Calu3 (cell line): Measurements from ENCODE around the gene IRF1. TPM values are rescaled to one million over a fixed set of nuclear protein-coding genes. Genes with fewer than 3 reads are reported as not detected.

Experiments used
- BruUV-seq: library from RNA; stranded (reverse); fragments of 400-500 nt; replicated peaks from 2 replicates; lab custom pipeline; 2021; lab: Mats Ljungman, UMichigan
- CTCF ChIA-PET: fragments of 300-600 bp; sonication (Branson Sonifier 250); formaldehyde crosslinking; loops from one replicate; lab custom pipeline; 2022; ENCODE audit warnings: antibody characterized with exemption; lab: Charles Lee
- DNase-seq: peaks from one replicate; pipeline ENCODE4 v3.0.0; 2022
- H3K27ac Mint-ChIP-seq: one replicate; pipeline ENCODE4 v1.8.0; 2022; ENCODE audit warnings: mixed read lengths; ENCODE audit not compliant: unreplicated experiment
- H3K27me3 Mint-ChIP-seq: one replicate; pipeline ENCODE4 v1.8.0; 2022; ENCODE audit warnings: mixed read lengths; ENCODE audit not compliant: unreplicated experiment
- H3K36me3 Mint-ChIP-seq: one replicate; pipeline ENCODE4 v1.8.0; 2022; ENCODE audit warnings: mild to moderate bottlenecking, moderate library complexity, mixed read lengths; ENCODE audit not compliant: insufficient read depth, unreplicated experiment
- H3K4me1 Mint-ChIP-seq: one replicate; pipeline ENCODE4 v1.8.0; 2022; ENCODE audit warnings: mild to moderate bottlenecking, low read depth, mixed read lengths; ENCODE audit not compliant: unreplicated experiment
- H3K4me3 Mint-ChIP-seq: one replicate; pipeline ENCODE4 v1.8.0; 2022; ENCODE audit warnings: mild to moderate bottlenecking, low read depth, moderate library complexity, mixed read lengths; ENCODE audit not compliant: unreplicated experiment
- H3K9me3 Mint-ChIP-seq: one replicate; pipeline ENCODE4 v1.8.0; 2022; ENCODE audit warnings: low read depth, mixed read lengths; ENCODE audit not compliant: unreplicated experiment
- intact Hi-C: fragments of 100-400 bp; cut with micrococcal nuclease; formaldehyde crosslinking; loops from one replicate; pipeline ENCODE4 v1.10.0; 2022; ENCODE audit not compliant: unreplicated experiment
- total RNA-seq: library from RNA; stranded (reverse); gene quantifications from 2 replicates; pipeline ENCODE4 v1.2.3, GENCODE V29; 2022
- TF ChIP-seq, protein P1 (sequence below): fragments of 200-600 bp; IDR thresholded peaks from one replicate; pipeline ENCODE4 v1.8.0; 2022; ENCODE audit warnings: antibody characterized with exemption; ENCODE audit not compliant: unreplicated experiment

The IRF1 gene
- total RNA-seq, 1 experiment from 2014 or later = 64.0 TPM

DNA sequence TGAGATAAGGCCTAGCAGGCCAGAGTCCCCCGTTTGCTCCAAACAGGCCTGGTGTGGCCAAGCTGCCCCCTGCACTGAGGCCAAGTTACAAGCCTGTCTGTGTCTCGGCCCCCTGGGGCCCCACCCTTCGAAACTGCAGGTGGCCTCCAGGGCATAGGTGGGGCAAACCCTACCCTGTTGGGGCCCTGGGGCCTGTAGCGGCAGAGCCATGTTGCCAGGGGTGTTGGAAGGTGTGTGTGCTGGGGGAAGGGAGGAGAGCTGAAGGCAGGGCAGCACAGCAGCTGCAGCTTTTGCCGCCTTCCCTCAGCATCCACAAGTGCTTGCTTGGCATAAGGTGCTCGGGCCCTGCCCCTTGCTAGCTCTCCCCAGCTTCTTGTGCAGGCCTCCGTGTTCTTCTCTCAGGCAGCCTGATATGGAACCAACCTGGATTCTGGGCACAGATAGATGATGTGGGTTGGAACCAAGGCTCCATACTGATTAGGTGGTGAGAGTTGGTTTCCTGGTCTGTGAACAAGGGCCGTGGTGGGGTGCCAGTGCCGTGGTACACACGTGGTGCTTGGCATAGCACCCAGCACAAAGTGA lies 12.7 kb downstream of the IRF1 start:
- H3K27ac Mint-ChIP-seq = no peak overlapping the region
- DNase-seq = no peak
- H3K27me3 Mint-ChIP-seq = no peaks in the 10 kb centered on the region
- H3K4me3 Mint-ChIP-seq = no peak overlapping the region
- no peaks in the 10 kb centered on the region for H3K9me3 Mint-ChIP-seq
- intact Hi-C loops = no loop called here
- CTCF ChIA-PET = interaction anchor here (0.6 kb wide), 1 partner anchor 28 kb away, joined by 3 read pairs; no protein-coding TSS in a partner anchor
- H3K36me3 Mint-ChIP-seq = peaks cover 23% of the 10 kb centered on the region
- BruUV-seq = no TSS peak
- TF ChIP-seq, protein P1, sequence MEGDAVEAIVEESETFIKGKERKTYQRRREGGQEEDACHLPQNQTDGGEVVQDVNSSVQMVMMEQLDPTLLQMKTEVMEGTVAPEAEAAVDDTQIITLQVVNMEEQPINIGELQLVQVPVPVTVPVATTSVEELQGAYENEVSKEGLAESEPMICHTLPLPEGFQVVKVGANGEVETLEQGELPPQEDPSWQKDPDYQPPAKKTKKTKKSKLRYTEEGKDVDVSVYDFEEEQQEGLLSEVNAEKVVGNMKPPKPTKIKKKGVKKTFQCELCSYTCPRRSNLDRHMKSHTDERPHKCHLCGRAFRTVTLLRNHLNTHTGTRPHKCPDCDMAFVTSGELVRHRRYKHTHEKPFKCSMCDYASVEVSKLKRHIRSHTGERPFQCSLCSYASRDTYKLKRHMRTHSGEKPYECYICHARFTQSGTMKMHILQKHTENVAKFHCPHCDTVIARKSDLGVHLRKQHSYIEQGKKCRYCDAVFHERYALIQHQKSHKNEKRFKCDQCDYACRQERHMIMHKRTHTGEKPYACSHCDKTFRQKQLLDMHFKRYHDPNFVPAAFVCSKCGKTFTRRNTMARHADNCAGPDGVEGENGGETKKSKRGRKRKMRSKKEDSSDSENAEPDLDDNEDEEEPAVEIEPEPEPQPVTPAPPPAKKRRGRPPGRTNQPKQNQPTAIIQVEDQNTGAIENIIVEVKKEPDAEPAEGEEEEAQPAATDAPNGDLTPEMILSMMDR = no peak
- H3K4me1 Mint-ChIP-seq = peaks cover 29% of the 10 kb centered on the region

DNA sequence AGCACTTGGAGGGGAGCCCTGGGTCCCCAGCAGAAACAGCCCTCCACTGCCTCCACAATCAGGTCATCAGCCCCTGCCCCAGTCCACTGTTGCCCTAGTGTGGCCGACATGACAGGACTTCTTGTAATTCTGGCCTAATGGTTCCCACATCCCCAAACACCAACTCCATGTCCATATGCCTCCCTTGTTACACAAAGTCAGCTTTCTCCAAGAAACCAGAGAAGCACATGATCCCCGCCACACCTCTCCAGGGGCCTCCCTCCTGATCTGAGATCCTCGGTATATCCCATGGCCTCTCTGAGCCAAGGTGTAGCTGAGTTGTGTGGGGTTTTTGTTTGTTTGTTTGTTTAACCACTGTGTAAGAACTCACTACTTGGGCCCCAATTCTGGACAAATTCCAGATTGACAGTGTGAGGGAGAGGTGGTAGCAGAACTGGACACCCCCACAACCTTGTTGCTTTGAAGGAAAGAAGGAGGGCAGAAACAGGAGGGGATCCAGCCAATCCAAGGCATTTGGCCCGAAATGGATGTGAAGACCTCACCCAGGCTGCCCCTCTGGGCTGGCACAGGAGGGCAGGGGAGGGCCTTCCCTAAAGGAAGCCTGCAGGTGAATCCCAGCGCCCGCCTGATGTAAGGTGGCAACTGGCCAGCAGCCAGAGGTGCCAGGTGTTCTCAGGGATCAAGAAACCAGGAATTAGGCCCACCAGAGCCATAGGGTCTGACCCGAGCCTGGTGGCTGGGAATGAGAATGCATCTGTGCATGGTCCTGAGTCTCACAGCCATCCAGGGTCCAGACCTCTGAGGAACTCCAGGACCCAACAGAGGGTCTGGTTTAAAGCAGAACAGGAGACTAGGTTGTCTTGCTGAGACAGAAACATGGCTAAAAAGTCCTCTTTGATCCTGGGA lies 13.4 kb downstream of the IRF1 start:
- TF ChIP-seq, protein P1 = no peak
- H3K9me3 Mint-ChIP-seq = no peaks in the 10 kb centered on the region
- H3K36me3 Mint-ChIP-seq = peaks cover 16% of the 10 kb centered on the region
- no TSS peak for BruUV-seq
- no peaks in the 10 kb centered on the region for H3K27me3 Mint-ChIP-seq
- CTCF ChIA-PET = no interaction called here
- H3K4me3 Mint-ChIP-seq = no peak overlapping the region
- no peak for DNase-seq
- intact Hi-C loops = no loop called here
- no peak overlapping the region for H3K27ac Mint-ChIP-seq
- peaks cover 29% of the 10 kb centered on the region for H3K4me1 Mint-ChIP-seq

DNA sequence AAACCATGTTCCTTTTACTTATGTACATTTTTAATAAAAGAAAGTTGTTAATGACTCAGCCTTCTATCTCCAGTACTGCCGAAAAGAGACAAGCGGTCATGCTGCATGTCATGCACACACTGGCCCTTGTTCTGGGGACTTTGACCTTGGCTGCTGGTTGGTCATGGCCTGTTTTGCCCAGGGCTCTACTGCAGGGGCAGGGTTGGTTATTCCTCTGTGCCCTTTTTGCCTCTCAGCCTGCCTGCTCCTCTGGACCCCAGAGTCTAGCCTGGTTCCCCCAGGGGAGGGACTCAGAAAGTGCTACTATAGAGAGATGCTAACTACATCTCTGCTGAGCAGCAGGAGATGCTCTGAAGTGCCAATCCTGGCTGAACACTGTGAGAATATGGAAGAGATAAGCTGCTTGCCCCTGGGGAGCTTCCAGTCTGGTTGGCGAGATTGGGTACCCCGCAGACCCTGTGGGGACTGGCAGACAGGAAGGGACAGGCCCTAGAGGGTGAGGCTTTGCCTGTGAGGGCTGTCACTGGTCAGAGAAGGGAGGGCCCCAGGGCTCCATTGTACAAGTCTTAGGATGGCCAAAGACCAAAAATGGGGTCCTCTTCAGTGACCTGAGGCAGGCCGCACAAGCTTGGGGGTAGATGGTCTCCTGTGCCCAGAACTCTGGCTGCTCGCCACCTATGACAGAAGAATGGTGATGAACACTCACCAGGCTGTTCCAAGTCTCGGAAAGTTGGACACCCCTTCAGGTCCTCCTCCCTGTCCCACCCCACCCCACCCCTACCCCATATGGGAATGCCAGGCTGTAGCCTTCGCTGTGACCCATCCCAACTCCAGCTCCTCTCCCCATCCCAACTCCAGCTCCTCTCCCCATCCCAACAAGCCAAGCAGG lies 14.3 kb downstream of the IRF1 start:
- CTCF ChIA-PET = no interaction called here
- DNase-seq = no peak
- Mint-ChIP-seq H3K9me3 (no peaks in the 10 kb centered on the region), H3K27ac (peak overlapping the region; percentile 63), H3K27me3 (no peaks in the 10 kb centered on the region), H3K36me3 (peaks cover 11% of the 10 kb centered on the region), H3K4me1 (peaks cover 36% of the 10 kb centered on the region), H3K4me3 (no peak overlapping the region)
- BruUV-seq = no TSS peak
- intact Hi-C loops = no loop called here
- TF ChIP-seq, protein P1 = no peak

DNA sequence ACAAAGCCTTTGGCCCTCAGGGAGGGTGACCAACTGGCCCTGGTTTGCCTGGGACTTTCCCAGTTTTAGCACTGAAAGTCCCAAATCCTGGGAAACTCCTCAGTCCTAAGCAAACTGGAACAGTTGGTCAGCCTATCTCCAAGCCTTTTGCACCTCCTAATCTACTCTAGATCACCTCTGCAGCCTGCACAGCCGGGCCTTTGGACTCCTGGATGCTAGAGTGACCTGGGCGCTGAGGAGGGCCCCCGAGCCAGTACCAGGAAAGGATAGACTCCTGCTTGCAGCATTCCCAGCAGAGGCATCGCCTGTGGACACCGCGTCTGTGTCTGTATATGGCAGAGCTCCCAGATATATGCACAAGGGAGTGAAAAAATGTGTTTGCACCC lies 15.1 kb downstream of the IRF1 start:
- TF ChIP-seq, protein P1 = no peak
- H3K9me3 Mint-ChIP-seq = no peaks in the 10 kb centered on the region
- no peak overlapping the region for H3K27ac Mint-ChIP-seq
- intact Hi-C loops = no loop called here
- CTCF ChIA-PET = interaction anchor here (1.1 kb wide), 1 partner anchor 24 kb away, joined by 3 read pairs; no protein-coding TSS in a partner anchor
- H3K36me3 Mint-ChIP-seq = peaks cover 6% of the 10 kb centered on the region
- peaks cover 44% of the 10 kb centered on the region for H3K4me1 Mint-ChIP-seq
- no peak overlapping the region for H3K4me3 Mint-ChIP-seq
- BruUV-seq = no TSS peak
- no peak for DNase-seq
- no peaks in the 10 kb centered on the region for H3K27me3 Mint-ChIP-seq
